H1 (cell line): ENCODE results near the gene OAT. TPM values are rescaled to one million over a fixed set of nuclear protein-coding genes. Genes with fewer than 3 reads are reported as not detected.
A peak's percentile ranks its signal among the peaks of the same experiment; 100 is the strongest.

Experiments used
- ASH2L ChIP-seq: fragments of 200-600, 300-600 bp; sonication (generic); IDR thresholded peaks from one replicate; pipeline ENCODE4 v1.7.1; 2017; ENCODE audit warnings: low read length
- BCL11A ChIP-seq, 2 experiments: IDR thresholded peaks; one replicate each; pipeline ENCODE4 v1.6.1; 2011; ENCODE audit warnings: low read depth in 2 of 2, low read length in 2 of 2, mild to moderate bottlenecking in 2 of 2
- EP300 ChIP-seq, 2 experiments: IDR thresholded peaks; 1 replicate in 1 of 2; 2 replicates in 1 of 2; pipeline ENCODE4 v1.6.1; 2011 to 2012; ENCODE audit warnings: low read depth in 2 of 2, low read length in 2 of 2, mild to moderate bottlenecking in 2 of 2, borderline replicate concordance in 1 of 2, inconsistent platforms in 1 of 2, moderate library complexity in 1 of 2
- HDAC2 ChIP-seq, 2 experiments: fragments of 300-600 bp in 1 of 2; sonication (generic) in 1 of 2; IDR thresholded peaks; 2 replicates each; pipeline ENCODE4 v1.6.1; 2011 to 2012; ENCODE audit warnings: low read depth in 2 of 2, low read length in 2 of 2, mild to moderate bottlenecking in 2 of 2, moderate library complexity in 2 of 2, borderline replicate concordance in 1 of 2, inconsistent platforms in 1 of 2
- KDM4A ChIP-seq: IDR thresholded peaks from one replicate; pipeline ENCODE4 v1.7.1; 2012; ENCODE audit warnings: low read depth, mild to moderate bottlenecking, moderate library complexity, low read length, inconsistent platforms; ENCODE audit not compliant: severe bottlenecking
- RBBP5 ChIP-seq: IDR thresholded peaks from 2 replicates; pipeline ENCODE4 v1.7.1; 2012; ENCODE audit warnings: low read depth, mild to moderate bottlenecking, inconsistent platforms, low read length, moderate library complexity, borderline replicate concordance
- polyA plus RNA-seq, 7 experiments: library from polyadenylated mRNA; depleted of rRNA in 3 of 7; stranded (reverse) in 5 of 7; unstranded in 2 of 7; fragments of >200 nt in 5 of 7; fragments of 200-250 nt in 2 of 7; gene quantifications; 1 replicate in 5 of 7; 2 replicates in 1 of 7; 4 replicates in 1 of 7; pipeline versions ENCODE4 v1.2.1 to v1.2.3, GENCODE V29; 2011 to 2013; ENCODE audit warnings: missing spikeins in 2 of 7, mixed read lengths in 2 of 7
- total RNA-seq: library from RNA; stranded (reverse); fragmentation: NEBNext Ultra II Directional; extraction: Animal tissue kit (Norgen Biotek cat#: 25700); gene quantifications from 2 replicates; pipeline ENCODE4 v1.2.1, GENCODE V29; 2021
- TF ChIP-seq, protein P1 (sequence below): IDR thresholded peaks from 2 replicates; pipeline ENCODE4 v1.6.1; 2012; ENCODE audit warnings: inconsistent platforms
- TF ChIP-seq, protein P2 (sequence below): fragments of 300-600 bp; sonication (generic); IDR thresholded peaks from 2 replicates; pipeline ENCODE4 v1.7.1; 2012; ENCODE audit warnings: low read length, moderate library complexity, mild to moderate bottlenecking, inconsistent platforms; ENCODE audit not compliant: insufficient replicate concordance

Gene OAT
- total and polyA plus RNA-seq, 2 of the 8 experiments (the other 6 are each of a cell fraction or from before 2014, with no cell fraction given), result 67.8 to 121 TPM

DNA sequence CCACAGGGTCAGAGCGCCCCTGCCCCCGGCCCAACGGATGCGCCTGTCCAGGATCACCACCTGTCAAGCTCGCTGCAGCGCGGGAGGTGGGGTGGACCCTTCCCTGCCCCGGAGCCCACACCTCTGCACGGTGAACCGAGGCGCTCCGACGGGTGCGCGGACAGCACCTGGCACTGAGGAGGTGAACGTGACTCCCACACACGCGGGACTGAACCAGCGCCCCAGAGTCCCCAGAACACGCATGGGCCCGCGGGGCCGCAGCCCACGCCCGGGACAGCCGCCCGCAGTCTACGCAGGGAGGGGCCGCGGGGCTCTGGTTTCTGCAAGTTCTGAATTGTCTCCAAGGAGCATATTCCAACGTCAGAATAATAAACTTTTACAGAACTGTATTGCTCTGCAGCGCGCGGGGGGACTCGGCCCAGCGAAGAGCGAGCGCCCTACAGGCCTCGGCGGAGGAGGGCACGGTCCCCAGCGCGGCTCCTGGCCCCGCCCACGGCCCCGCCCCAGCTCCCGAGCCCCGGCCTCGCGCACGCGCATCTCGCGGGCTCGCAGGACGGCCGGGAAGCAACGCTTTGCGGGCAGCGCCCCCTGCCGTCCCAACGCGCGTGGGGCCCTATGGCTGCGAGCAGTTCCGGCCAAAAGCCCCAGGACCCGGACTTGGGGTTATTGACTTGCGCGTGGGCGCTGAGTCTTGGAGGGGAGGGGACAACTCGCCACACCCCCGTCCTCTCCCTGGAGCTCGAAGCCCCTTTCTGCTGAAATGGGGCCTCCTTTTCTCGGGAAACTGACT lies 29.7 kb downstream of the OAT start (continued):
- TF ChIP-seq, protein P1, sequence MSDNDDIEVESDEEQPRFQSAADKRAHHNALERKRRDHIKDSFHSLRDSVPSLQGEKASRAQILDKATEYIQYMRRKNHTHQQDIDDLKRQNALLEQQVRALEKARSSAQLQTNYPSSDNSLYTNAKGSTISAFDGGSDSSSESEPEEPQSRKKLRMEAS, result 0 out of 2 replicates have a peak, but pooled peaks have one; percentile 10
- TF ChIP-seq EP300 (IDR thresholded peaks at IDR 0.05; ENCODE audit: borderline replicate concordance in 1 of 2, low read depth in 2 of 2, low read length in 2 of 2), result no peak
- no peak for TF ChIP-seq RBBP5
- TF ChIP-seq ASH2L, result no peak
- peak; percentile 36 for TF ChIP-seq KDM4A
- TF ChIP-seq, protein P2, sequence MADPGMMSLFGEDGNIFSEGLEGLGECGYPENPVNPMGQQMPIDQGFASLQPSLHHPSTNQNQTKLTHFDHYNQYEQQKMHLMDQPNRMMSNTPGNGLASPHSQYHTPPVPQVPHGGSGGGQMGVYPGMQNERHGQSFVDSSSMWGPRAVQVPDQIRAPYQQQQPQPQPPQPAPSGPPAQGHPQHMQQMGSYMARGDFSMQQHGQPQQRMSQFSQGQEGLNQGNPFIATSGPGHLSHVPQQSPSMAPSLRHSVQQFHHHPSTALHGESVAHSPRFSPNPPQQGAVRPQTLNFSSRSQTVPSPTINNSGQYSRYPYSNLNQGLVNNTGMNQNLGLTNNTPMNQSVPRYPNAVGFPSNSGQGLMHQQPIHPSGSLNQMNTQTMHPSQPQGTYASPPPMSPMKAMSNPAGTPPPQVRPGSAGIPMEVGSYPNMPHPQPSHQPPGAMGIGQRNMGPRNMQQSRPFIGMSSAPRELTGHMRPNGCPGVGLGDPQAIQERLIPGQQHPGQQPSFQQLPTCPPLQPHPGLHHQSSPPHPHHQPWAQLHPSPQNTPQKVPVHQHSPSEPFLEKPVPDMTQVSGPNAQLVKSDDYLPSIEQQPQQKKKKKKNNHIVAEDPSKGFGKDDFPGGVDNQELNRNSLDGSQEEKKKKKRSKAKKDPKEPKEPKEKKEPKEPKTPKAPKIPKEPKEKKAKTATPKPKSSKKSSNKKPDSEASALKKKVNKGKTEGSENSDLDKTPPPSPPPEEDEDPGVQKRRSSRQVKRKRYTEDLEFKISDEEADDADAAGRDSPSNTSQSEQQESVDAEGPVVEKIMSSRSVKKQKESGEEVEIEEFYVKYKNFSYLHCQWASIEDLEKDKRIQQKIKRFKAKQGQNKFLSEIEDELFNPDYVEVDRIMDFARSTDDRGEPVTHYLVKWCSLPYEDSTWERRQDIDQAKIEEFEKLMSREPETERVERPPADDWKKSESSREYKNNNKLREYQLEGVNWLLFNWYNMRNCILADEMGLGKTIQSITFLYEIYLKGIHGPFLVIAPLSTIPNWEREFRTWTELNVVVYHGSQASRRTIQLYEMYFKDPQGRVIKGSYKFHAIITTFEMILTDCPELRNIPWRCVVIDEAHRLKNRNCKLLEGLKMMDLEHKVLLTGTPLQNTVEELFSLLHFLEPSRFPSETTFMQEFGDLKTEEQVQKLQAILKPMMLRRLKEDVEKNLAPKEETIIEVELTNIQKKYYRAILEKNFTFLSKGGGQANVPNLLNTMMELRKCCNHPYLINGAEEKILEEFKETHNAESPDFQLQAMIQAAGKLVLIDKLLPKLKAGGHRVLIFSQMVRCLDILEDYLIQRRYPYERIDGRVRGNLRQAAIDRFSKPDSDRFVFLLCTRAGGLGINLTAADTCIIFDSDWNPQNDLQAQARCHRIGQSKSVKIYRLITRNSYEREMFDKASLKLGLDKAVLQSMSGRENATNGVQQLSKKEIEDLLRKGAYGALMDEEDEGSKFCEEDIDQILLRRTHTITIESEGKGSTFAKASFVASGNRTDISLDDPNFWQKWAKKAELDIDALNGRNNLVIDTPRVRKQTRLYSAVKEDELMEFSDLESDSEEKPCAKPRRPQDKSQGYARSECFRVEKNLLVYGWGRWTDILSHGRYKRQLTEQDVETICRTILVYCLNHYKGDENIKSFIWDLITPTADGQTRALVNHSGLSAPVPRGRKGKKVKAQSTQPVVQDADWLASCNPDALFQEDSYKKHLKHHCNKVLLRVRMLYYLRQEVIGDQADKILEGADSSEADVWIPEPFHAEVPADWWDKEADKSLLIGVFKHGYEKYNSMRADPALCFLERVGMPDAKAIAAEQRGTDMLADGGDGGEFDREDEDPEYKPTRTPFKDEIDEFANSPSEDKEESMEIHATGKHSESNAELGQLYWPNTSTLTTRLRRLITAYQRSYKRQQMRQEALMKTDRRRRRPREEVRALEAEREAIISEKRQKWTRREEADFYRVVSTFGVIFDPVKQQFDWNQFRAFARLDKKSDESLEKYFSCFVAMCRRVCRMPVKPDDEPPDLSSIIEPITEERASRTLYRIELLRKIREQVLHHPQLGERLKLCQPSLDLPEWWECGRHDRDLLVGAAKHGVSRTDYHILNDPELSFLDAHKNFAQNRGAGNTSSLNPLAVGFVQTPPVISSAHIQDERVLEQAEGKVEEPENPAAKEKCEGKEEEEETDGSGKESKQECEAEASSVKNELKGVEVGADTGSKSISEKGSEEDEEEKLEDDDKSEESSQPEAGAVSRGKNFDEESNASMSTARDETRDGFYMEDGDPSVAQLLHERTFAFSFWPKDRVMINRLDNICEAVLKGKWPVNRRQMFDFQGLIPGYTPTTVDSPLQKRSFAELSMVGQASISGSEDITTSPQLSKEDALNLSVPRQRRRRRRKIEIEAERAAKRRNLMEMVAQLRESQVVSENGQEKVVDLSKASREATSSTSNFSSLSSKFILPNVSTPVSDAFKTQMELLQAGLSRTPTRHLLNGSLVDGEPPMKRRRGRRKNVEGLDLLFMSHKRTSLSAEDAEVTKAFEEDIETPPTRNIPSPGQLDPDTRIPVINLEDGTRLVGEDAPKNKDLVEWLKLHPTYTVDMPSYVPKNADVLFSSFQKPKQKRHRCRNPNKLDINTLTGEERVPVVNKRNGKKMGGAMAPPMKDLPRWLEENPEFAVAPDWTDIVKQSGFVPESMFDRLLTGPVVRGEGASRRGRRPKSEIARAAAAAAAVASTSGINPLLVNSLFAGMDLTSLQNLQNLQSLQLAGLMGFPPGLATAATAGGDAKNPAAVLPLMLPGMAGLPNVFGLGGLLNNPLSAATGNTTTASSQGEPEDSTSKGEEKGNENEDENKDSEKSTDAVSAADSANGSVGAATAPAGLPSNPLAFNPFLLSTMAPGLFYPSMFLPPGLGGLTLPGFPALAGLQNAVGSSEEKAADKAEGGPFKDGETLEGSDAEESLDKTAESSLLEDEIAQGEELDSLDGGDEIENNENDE, result no peak
- no peak for TF ChIP-seq BCL11A (IDR thresholded peaks at IDR 0.05; ENCODE audit: low read depth in 2 of 2, low read length in 2 of 2)
- TF ChIP-seq HDAC2 (IDR thresholded peaks at IDR 0.05; ENCODE audit: borderline replicate concordance in 1 of 2, low read depth in 2 of 2, low read length in 2 of 2), result peak in 1 of 2 experiments; percentile 88; a peak in 2 of 4 replicates
